Neural crest cell (in vitro differentiated cells): ENCODE data around the gene TRIP13. TPM values are rescaled to one million over a fixed set of nuclear protein-coding genes. Genes with fewer than 3 reads are reported as not detected.
"Not testable (repeated sequence)": the region's sequence is repeated elsewhere in the genome, so short reads cannot be mapped to it uniquely, and the experiment has no call there.

Source experiments
- DNase-seq: peaks from one replicate; pipeline ENCODE4 v3.0.0; 2021; ENCODE audit warnings: low read depth, mixed read lengths, low spot score
- H3K27ac Mint-ChIP-seq: one replicate; pipeline ENCODE4 v1.8.0; 2021; ENCODE audit warnings: mild to moderate bottlenecking, mixed read lengths; ENCODE audit not compliant: unreplicated experiment
- H3K27me3 Mint-ChIP-seq: 2 replicates; pipeline ENCODE4 v1.8.0; 2021; ENCODE audit warnings: low read depth, mild to moderate bottlenecking, mixed read lengths
- H3K36me3 Mint-ChIP-seq: 2 replicates; pipeline ENCODE4 v1.8.0; 2021; ENCODE audit warnings: low read depth, mild to moderate bottlenecking, mixed read lengths
- H3K4me1 Mint-ChIP-seq: 2 replicates; pipeline ENCODE4 v1.8.0; 2021; ENCODE audit warnings: mixed read lengths
- H3K4me3 Mint-ChIP-seq: one replicate; pipeline ENCODE4 v1.8.0; 2021; ENCODE audit warnings: mild to moderate bottlenecking, mixed read lengths
- H3K9me3 Mint-ChIP-seq: 2 replicates; pipeline ENCODE4 v1.8.0; 2021; ENCODE audit warnings: mixed read lengths
- total RNA-seq: library from RNA; stranded (reverse); gene quantifications from 2 replicates; pipeline ENCODE4 v1.2.1, GENCODE V29; 2021
- TF ChIP-seq, protein P1 (sequence below): fragments of 200-600 bp; sonication (generic); conservative IDR thresholded peaks from 2 replicates; pipeline ENCODE4 v1.5.0; 2021; ENCODE audit warnings: antibody characterized with exemption, mild to moderate bottlenecking

Gene TRIP13
- total RNA-seq, 1 donor from 2014 or later = 32.6 TPM

DNA sequence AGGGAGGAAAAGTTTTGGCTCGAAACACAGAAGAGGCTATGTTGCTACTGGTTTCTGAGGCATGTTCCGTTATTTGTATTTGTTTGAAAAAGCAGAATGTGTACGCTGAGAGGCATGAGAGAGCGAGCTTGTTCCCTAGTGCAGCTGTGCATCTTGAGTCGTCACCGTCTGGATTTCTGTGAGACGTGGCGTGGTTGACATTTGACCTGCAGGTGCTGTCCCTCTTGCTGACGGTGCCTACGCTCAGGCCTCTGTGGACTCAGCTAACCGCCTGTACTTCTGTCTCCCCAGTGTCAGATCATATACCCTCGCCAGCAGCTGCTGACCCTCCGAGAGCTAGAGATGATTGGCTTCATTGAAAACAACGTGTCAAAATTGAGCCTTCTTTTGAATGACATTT is 21.5 kb downstream of the TRIP13 start:
- no peaks in the 10 kb centered on the region for H3K27me3 Mint-ChIP-seq
- no peaks in the 10 kb centered on the region for H3K9me3 Mint-ChIP-seq
- no peak for DNase-seq
- H3K4me3 Mint-ChIP-seq = no peak overlapping the region
- H3K4me1 Mint-ChIP-seq = peaks cover 10% of the 10 kb centered on the region
- TF ChIP-seq, protein P1, sequence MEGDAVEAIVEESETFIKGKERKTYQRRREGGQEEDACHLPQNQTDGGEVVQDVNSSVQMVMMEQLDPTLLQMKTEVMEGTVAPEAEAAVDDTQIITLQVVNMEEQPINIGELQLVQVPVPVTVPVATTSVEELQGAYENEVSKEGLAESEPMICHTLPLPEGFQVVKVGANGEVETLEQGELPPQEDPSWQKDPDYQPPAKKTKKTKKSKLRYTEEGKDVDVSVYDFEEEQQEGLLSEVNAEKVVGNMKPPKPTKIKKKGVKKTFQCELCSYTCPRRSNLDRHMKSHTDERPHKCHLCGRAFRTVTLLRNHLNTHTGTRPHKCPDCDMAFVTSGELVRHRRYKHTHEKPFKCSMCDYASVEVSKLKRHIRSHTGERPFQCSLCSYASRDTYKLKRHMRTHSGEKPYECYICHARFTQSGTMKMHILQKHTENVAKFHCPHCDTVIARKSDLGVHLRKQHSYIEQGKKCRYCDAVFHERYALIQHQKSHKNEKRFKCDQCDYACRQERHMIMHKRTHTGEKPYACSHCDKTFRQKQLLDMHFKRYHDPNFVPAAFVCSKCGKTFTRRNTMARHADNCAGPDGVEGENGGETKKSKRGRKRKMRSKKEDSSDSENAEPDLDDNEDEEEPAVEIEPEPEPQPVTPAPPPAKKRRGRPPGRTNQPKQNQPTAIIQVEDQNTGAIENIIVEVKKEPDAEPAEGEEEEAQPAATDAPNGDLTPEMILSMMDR = no peak
- H3K27ac Mint-ChIP-seq = no peak overlapping the region
- peaks cover 14% of the 10 kb centered on the region for H3K36me3 Mint-ChIP-seq

DNA sequence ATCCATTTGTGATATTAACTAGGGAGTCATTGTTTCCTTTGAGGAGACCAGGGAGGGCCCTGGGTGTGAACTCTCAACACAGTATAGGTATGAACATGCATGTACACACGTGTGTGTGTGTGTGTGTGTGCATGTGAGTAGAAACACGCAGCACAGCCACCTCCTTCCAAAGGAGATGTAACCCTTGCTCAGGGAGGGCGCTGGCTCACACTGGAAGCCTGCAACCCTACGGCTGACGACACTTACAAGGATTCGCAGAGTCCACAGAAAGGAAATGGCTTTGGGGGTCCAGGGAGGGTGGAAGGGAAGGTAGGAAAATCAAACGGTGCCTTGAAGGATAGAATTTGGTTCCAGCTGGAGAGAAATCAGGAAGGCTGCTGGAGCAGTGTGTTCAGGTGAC is 21.9 kb downstream of the TRIP13 start:
- H3K4me1 Mint-ChIP-seq = peaks cover 10% of the 10 kb centered on the region
- no peaks in the 10 kb centered on the region for H3K27me3 Mint-ChIP-seq
- DNase-seq = no peak
- TF ChIP-seq, protein P1 = no peak
- H3K9me3 Mint-ChIP-seq = no peaks in the 10 kb centered on the region
- H3K36me3 Mint-ChIP-seq = peaks cover 14% of the 10 kb centered on the region
- no peak overlapping the region for H3K27ac Mint-ChIP-seq
- H3K4me3 Mint-ChIP-seq = no peak overlapping the region

DNA sequence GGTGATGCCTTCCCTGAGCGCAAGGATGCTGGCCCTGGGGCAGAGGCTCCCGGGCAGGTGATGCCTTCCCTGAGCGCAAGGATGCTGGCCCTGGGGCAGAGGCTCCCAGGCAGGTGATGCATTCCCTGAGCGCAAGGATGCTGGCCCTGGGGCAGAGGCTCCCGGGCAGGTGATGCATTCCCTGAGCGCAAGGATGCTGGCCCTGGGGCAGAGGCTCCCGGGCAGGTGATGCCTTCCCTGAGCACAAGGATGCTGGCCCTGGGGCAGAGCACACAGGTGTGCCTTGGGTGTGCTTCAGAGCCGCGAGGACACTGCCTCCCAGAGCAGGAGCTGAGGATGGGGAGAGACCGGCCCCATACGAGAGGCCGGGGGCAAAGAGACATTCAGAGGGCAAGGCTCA is 22.7 kb downstream of the TRIP13 start:
- not testable (repeated sequence) for DNase-seq, H3K27ac Mint-ChIP-seq, H3K9me3 Mint-ChIP-seq, H3K27me3 Mint-ChIP-seq, H3K4me3 Mint-ChIP-seq, H3K4me1 Mint-ChIP-seq
- H3K36me3 Mint-ChIP-seq = peaks cover 14% of the 10 kb centered on the region

DNA sequence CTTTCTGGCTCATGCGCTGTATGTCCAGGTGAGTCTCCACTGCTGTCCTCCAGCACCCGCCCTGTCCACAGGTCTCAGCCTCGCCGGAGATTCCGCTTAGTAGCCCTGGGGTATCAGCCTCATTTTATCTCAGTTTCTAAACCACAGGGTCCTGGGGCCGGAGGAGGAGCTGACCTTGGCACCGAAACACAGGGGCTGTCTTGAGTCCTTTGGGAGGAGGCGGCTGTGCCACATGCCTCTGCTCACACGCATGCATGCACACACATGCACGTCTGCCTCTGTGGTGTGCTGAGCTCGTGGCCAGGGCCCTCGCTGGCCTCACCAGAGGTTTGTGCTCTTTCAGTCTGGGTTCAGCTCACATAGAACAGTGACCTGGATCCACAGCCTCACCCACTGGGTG is 23.3 kb downstream of the TRIP13 start:
- H3K27ac Mint-ChIP-seq = no peak overlapping the region
- peaks cover 14% of the 10 kb centered on the region for H3K36me3 Mint-ChIP-seq
- H3K9me3 Mint-ChIP-seq = no peaks in the 10 kb centered on the region
- no peaks in the 10 kb centered on the region for H3K27me3 Mint-ChIP-seq
- no peak overlapping the region for H3K4me3 Mint-ChIP-seq
- TF ChIP-seq, protein P1 = no peak
- no peak for DNase-seq
- peaks cover 10% of the 10 kb centered on the region for H3K4me1 Mint-ChIP-seq

DNA sequence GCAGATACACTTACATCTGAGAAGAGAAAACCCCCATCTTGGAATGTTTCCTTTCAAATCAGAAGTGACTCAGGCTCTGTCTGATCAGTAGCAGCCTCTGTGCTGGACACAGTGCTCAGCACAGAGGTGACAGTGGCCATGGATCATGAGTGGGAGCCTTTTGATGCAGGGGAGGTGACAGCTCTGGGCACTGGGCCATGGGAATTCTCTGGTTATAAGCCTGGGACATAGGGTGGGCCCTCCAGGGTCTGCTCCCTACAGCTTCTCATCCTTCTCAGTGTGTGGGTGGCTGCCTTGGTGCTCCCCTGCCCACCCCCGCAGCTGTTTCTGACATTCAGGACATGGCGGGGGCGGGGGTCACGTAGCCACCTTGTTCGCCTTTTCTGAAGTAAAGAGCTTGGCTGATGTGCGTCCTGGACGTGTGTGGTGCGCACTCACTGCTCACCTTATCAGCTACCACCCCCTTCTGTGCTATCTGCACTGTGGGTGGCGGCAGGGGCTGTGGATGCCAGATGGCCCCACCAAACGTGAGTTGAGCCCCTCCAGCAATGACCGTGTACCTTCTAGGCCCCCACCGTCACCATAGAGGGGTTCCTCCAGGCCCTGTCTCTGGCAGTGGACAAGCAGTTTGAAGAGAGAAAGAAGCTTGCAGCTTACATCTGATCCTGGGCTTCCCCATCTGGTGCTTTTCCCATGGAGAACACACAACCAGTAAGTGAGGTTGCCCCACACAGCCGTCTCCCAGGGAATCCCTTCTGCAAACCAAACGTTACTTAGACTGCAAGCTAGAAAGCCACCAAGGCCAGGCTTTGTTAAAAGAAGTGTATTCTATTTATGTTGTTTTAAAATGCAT is 24.0 kb downstream of the TRIP13 start:
- peaks cover 14% of the 10 kb centered on the region for H3K36me3 Mint-ChIP-seq
- no peaks in the 10 kb centered on the region for H3K9me3 Mint-ChIP-seq
- no peaks in the 10 kb centered on the region for H3K27me3 Mint-ChIP-seq
- no peak for DNase-seq
- no peak overlapping the region for H3K27ac Mint-ChIP-seq
- H3K4me3 Mint-ChIP-seq = no peak overlapping the region
- TF ChIP-seq, protein P1 = no peak
- peaks cover 10% of the 10 kb centered on the region for H3K4me1 Mint-ChIP-seq

DNA sequence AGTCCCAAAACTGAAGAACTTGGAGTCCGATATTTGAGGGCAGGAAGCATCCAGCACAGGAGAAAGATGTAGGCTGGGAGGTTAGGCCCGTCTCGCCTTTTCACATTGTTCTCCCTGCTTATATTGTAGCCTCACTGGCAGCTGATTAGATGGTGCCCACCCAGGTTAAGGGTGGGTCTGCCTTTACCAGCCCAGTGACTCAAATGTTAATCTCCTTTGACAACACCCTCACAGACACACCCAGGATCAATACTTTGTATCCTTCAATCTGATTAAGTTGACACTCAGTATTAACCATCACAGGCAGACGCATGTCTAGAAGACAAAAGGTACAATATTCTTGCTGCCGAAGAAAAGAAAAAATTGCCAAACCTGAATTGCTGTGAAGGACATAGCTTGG is 26.0 kb downstream of the TRIP13 start:
- H3K27ac Mint-ChIP-seq, H3K4me1 Mint-ChIP-seq, H3K27me3 Mint-ChIP-seq, DNase-seq, H3K4me3 Mint-ChIP-seq, H3K9me3 Mint-ChIP-seq: not testable (repeated sequence)
- peaks cover 11% of the 10 kb centered on the region for H3K36me3 Mint-ChIP-seq
